GM21515 (cell line): Measurements from ENCODE around the gene SPATA16.
"Not testable (repeated sequence)": the region's sequence is repeated elsewhere in the genome, so short reads cannot be mapped to it uniquely, and the experiment has no call there.

Experiments
- ATAC-seq: cut with Tn5 transposase; IDR thresholded peaks from one replicate; pipeline ENCODE4 v1.9.1; 2021; ENCODE audit not compliant: unreplicated experiment

SPATA16 gene

DNA sequence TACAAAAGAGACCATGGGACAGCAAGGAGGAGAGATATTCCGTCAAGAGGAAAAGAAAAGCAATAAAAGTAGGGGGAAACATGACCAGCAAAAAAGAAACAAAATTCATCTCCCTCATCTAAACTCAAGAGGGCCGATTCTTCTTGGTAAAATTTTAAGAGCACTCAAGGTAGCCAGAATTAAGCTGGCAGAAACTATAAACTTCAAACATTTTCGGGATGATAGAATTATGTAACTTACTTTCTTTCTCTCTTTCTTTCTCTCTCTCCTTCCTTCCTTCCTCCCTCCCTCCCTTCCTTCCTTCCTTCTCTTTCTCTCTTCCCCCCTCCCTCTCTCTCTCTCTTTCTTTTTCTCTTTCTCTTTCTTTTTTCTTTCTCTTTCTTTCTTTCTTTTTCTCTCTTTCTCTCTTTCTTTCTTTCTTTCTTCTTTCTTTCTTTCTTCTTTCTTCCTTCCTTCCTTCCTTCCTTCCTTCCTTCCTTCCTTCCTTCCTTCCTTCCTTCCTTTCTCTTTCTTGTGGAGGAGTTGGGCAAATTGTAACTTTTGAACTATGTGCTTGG lies 180.3 kb downstream of the SPATA16 start:
- ATAC-seq: not testable (repeated sequence)

DNA sequence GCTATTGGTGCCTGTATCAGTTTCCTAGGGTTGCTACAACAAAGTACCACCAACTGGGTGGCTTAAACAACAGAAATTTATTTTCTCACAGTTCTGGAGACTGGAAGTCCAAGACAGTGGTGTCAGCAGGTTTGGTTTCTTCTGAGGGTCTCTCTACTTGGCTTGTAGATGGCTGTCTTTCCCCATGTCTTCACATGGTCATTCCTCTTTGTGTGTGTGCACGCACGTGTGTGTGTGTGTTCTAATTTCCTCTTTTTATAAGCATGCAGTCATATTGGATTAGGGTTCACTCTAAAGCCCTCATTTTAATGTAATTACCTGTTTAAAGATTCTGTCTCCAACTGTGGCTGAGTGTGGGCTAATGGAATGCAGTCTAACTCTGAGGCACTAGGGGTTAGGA lies 182.5 kb downstream of the SPATA16 start:
- ATAC-seq: no peak

- no peak for ATAC-seq
Measured at GRCh38 chr3:172953571-172953970, 187.5 kb downstream of the SPATA16 start.

- ATAC-seq: no peak
Measured at GRCh38 chr3:172951511-172951910, 189.5 kb downstream of the SPATA16 start.

DNA sequence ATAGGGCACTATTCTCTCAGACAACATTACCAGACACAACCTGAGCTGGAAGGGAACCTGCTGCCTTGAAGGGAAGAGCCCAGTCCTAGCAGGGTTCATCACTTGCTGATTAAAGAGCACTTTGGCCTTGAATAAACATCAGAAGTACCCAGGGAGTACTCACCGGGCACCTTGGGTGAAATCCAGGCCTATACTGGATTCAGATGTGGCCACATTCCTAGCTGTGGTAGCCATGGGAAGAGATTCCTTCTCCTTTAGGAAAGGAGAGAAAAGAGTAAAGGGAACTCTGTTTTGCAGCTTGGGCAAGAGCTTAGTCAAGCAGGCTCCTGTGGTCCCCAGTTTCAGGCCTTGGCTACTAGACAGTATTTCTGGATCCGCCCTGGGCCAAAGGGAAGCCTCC lies 195.0 kb downstream of the SPATA16 start:
- ATAC-seq: no peak

GRCh38 chr3:172939651-172940293 lies 201.3 kb downstream of the SPATA16 start:
- no peak for ATAC-seq

GRCh38 chr3:172938788-172939187 lies 202.2 kb downstream of the SPATA16 start:
- ATAC-seq: no peak

DNA sequence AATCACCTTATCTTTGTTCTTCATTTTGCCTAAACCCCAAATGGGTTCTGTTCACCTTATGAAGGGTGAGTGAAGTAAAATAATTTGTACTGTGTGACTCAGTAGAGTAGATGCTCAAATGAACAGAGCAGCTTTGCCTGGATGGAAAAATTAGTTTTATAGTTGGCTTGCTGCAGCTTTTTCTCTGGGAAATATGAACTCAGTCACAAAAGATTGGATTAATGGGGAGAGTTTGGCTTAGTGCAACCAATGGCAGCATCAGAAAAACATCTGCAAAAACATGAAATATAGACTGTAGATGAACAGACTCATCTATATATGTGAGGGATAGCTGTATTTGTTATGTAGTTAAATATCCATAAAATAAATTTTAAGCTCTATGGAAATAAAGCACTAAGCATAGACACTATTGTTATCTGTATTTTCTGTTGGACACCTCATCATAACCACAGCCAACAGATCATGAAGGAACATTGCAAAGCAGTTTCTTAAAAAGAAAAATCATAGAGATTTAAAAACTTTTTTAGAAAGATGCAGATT lies 209.2 kb downstream of the SPATA16 start:
- no peak for ATAC-seq

DNA sequence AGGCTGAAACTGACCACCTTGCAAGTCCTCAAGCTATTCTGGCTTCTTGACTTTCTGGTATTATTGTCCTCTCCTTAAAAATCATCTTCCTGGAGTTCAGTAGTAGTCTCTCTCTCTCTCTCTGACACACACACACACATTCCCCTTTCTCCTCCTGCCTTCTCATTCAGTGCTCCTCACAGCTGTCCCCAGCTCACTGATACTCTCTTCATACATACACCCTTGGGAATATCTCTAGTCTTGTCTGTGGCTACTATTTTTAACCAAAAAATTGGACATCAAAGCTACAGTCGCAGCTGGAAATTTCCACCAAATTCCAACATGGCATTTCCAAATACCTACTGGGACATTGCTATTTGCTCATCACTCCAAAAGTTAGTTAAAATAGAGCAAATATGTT lies 211.6 kb downstream of the SPATA16 start:
- ATAC-seq: no peak

GRCh38 chr3:172924546-172924945 lies 216.5 kb downstream of the SPATA16 start:
- no peak for ATAC-seq

DNA sequence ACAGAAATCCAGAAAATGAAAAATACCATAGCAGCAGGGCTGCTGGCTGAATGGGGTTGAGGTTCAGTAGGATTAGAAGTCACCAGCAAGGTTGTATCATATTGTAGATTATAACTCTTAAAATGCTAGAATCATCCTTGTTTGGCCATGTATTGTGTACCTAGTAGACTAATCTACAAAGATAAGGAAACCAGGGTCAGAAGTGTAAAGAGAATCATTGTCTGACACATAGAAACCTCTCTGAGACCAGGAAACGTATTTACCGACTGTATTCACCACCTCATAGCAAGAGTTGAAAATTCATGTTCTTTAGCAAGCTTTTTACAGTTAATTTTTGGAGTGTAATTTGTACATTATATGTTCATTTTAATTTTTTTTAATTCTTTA lies 221.7 kb downstream of the SPATA16 start:
- ATAC-seq: no peak

- ATAC-seq: no peak
Measured at GRCh38 chr3:172918568-172919296, 222.3 kb downstream of the SPATA16 start.

DNA sequence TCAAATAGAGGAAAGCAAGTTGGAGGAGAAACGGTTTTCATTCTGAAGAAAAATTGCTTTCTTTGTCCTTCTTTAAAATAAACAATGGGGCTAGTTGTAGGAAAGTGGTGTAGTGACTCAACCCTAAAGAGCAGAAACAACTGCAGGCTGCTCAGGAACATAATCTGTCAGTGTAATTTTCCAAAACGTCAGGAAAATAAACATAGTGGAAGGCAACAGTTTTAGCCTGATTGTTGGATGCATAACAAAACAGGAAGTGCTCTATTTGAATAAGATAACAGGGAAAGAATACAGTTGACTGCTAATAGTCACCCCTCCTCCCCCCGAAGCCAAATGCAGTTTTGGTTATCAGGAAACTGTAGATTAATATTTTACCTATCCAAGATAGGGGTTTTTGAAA lies 222.9 kb downstream of the SPATA16 start:
- ATAC-seq: no peak

DNA sequence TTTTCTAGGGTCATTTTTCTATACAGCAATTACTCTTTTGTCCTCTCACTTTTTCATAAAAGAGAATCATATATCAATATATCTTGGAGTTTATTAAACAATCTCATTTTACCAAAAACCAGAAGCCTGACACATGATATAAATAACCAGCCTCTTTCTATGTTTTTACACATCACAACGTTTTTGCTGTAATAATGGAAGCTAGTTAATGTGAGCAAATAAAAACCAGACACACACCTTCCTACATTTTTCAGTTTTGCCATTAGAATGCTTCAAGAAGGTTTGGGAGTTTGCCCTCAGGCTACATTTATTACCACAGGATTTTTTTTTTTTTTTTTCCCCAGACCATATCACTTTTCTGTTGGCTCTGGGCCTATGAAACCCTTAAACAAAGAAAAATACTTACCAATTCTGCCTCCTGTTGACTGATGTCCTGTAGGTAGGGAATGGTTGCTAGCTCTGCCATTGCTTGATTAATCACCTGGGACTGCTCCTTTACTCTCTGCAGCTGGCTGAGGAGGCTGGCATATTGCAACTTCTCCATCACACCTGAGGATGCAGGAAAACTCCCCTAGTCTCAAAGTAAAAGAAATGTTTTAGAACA lies 225.0 kb downstream of the SPATA16 start:
- ATAC-seq: no peak

DNA sequence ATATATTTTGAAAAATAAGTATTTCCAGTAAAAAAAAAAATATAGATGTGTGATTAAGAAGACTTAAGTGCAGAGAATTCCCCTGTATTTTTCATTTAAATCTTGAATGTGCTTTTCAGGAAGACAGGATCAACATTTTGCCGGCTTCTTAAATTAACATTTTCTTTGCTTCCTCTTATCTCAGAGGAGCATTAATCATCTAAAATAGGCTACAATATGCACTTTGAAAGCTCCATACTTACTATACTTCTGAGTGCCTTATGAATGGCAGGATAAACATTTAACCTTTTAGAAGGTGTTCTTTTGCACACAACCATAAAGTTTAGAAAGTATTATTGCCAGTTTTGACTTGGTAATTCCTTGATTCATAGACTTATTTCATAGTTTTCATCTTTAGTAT lies 226.2 kb downstream of the SPATA16 start:
- ATAC-seq: no peak

DNA sequence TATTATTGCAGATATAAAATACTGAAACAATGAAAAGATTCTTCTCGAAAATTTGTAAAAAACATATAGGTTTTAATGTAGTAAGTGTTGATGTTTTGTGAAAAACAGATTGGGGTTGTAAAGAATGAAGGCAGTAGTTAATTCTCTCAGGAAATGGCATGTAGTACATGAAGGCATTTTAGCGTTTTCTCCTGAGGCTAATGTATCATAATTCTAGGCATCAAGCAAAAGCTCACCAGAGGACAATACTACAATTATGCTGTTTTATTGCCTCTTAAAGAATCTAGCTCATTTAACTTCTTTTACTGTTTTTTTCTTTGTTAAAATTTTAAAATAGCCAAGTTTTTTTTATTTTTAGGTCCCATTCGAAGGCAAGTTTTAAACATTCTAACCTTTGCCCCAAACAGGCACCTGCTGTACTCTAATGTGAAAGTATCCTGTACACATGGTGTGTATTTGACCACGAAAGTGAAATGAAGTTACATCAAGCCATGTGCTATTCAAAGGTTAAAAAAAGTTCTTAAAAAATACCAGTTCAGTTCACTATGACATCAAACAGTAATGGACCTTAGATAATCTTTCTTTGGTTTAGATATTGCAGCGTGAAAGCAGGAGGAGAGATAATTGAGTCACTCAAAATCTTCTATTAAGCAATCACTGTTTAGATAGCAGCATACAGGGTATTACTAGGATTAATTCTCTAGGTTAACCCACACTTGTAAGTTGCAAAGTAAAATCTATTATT lies 227.0 kb downstream of the SPATA16 start:
- no peak for ATAC-seq

GRCh38 chr3:172911142-172911541 lies 229.9 kb downstream of the SPATA16 start:
- no peak for ATAC-seq

DNA sequence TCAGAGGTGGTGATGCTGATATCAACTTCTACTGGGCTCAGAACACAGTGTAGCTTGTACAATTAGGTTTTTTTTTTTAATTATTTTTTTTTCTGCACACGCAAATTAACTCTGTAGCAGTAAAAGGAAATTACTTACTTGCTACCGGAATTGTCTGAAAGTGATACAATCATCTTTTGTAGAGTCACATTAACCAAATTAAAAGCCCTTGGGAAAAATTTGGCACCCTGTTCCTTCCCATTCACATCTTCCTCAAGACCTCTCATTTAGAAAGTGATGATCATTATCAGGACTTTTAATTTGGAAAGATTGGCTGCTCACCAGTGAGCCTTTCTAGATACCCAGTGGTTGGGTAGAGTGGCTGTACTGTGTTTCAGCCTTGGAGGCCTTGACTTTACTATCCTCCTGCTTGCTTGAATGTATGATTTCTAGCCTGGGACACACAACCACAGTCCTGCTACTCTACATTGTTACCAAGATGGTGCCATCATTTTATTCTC lies 232.2 kb downstream of the SPATA16 start:
- no peak for ATAC-seq

- no peak for ATAC-seq
Measured at GRCh38 chr3:172905451-172905850, 235.6 kb downstream of the SPATA16 start.

DNA sequence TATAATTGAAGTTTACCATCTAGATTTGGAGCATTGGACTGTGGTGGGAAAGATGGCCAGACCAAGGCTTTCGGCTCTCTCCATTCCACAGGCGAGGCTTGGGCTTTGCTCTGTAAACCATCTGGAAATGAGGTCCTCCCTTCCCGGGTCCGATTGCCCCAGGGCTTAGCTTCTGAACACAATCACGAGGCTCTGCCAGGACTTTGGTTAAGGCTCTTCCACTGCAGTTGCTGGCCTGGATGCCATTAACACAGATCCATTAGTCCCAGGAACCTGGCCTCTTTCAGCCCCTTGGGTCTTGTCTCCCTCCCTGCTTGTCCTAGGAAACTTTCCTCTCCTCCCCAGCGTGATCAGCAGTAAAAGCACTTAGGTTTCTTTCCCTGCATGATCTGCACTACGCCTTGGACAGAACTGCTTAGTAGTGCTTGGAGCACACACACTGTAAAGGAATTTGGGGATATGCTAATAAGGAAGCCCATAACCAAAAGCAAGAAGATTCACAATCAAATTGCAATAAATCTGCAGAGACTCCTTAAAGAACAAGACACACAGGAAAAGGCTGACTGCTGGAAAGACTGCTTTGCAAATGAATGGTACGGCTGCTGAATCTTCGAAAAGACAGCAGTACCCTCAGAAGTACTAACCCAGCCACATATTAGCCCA lies 236.2 kb downstream of the SPATA16 start:
- no peak for ATAC-seq
